ENCODE results near the gene GOT1. TPM values are rescaled to one million over a fixed set of nuclear protein-coding genes. Genes with fewer than 3 reads are reported as not detected.

The GOT1 gene
- total RNA-seq, 1 experiment from 2014 or later, result 32.6 TPM

DNA sequence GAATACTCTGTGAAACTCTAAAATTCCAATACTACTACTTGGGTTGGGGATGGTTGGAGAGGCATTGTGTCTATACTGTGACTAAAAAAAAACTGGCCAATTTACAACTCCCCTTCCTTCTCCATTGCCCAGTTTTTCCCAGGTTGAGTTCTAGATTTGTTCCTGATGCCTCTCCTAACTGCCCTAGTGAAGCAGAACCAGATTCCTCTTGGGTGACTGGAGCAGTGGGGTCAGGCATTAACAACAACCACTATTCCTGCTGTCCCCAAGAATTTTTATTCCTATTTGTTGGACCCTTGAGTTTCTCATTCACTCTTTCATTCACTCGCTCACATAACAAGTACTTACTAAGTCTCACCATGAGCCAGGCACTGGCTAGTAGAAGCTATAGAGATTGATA lies 5.8 kb downstream of the GOT1 start:
- ChIA-PET POLR2A (ENCODE audit: unreplicated experiment) (no interaction called here), CTCF (no interaction called here)
- Histone ChIP-seq H4K20me1 (ENCODE audit: low read length) (no peaks in the 10 kb centered on the region; the same call in 1 of the 2 replicates), H3K79me2 (ENCODE audit: low read length) (peaks cover 50% of the 10 kb centered on the region), H3K9me2 (replicated peaks; ENCODE audit: low read length) (no peaks in the 10 kb centered on the region), H3K9ac (ENCODE audit: low read length) (no peak overlapping the region), H2AFZ (ENCODE audit: low read length) (no peak overlapping the region), H3K4me2 (ENCODE audit: low read length) (no peak overlapping the region), H3K9me3 (ENCODE audit: low read length) (no peaks in the 10 kb centered on the region), H3K4me1 (ENCODE audit: insufficient read depth, low read length) (peaks cover 6% of the 10 kb centered on the region), H3K27me3 (ENCODE audit: low read length) (no peaks in the 10 kb centered on the region), H3K4me3 (ENCODE audit: low read length) (no peak overlapping the region), H3K27ac (ENCODE audit: low read length) (no peak overlapping the region), H3K36me3 (ENCODE audit: low read depth, low read length) (peaks cover 8% of the 10 kb centered on the region), H3F3A (ENCODE audit: low read length, unreplicated experiment) (no peaks in the 10 kb centered on the region)
- intact Hi-C loops (cut with micrococcal nuclease), result no loop called here
- TF ChIP-seq EZH2phosphoT487 (IDR thresholded peaks at IDR 0.05; ENCODE audit: borderline replicate concordance, low read length), result no peak
- TF ChIP-seq, protein P1, sequence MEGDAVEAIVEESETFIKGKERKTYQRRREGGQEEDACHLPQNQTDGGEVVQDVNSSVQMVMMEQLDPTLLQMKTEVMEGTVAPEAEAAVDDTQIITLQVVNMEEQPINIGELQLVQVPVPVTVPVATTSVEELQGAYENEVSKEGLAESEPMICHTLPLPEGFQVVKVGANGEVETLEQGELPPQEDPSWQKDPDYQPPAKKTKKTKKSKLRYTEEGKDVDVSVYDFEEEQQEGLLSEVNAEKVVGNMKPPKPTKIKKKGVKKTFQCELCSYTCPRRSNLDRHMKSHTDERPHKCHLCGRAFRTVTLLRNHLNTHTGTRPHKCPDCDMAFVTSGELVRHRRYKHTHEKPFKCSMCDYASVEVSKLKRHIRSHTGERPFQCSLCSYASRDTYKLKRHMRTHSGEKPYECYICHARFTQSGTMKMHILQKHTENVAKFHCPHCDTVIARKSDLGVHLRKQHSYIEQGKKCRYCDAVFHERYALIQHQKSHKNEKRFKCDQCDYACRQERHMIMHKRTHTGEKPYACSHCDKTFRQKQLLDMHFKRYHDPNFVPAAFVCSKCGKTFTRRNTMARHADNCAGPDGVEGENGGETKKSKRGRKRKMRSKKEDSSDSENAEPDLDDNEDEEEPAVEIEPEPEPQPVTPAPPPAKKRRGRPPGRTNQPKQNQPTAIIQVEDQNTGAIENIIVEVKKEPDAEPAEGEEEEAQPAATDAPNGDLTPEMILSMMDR (conservative IDR thresholded peaks at IDR 0.05; ENCODE audit: low read depth, low read length), result no peak
- no peak for TF ChIP-seq EZH2 (IDR thresholded peaks at IDR 0.05; ENCODE audit: low read length, unreplicated experiment)
- ATAC-seq, result no peak
- no peak for DNase-seq
- no TSS peak for BruUV-seq (replicated peaks)

DNA sequence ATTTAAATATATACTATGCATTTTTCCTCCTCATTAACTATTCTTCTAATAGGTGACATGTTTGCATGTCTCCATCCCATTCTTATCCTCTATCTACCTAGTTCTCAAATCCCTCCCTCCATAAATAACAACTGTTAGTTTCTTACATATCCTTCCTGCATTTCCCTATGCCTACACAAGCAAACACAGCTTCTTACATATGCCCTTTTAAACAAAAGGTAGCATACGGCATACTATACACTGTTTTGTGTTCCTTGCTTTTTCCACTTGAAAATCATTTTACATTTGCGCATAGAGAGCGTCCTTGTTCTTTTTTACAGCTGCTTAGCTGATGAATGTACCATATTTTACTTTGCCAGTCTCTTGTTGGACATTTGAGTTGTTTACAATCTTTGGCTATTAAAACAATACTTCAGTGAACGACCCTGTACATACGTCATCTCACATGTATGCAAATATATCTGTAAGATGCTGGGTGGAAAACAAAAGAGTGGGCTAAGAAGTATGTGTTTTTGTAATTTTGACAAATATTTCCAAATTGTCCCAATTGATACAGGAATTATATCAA lies 7.8 kb downstream of the GOT1 start:
- ATAC-seq (no peak), DNase-seq (no peak)
- Histone ChIP-seq H4K20me1 (ENCODE audit: low read length) (no peaks in the 10 kb centered on the region), H3K4me1 (ENCODE audit: insufficient read depth, low read length) (no peaks in the 10 kb centered on the region), H3F3A (ENCODE audit: low read length, unreplicated experiment) (no peaks in the 10 kb centered on the region), H2AFZ (ENCODE audit: low read length) (no peak overlapping the region), H3K27me3 (ENCODE audit: low read length) (no peaks in the 10 kb centered on the region), H3K9ac (ENCODE audit: low read length) (no peak overlapping the region), H3K4me3 (ENCODE audit: low read length) (no peak overlapping the region), H3K9me3 (ENCODE audit: low read length) (no peaks in the 10 kb centered on the region), H3K27ac (ENCODE audit: low read length) (no peak overlapping the region), H3K4me2 (ENCODE audit: low read length) (no peak overlapping the region), H3K36me3 (ENCODE audit: low read depth, low read length) (peaks cover 11% of the 10 kb centered on the region), H3K9me2 (replicated peaks; ENCODE audit: low read length) (no peaks in the 10 kb centered on the region), H3K79me2 (ENCODE audit: low read length) (peaks cover 30% of the 10 kb centered on the region)
- CTCF ChIA-PET, result no interaction called here
- TF ChIP-seq EZH2phosphoT487 (IDR thresholded peaks at IDR 0.05; ENCODE audit: borderline replicate concordance, low read length) (no peak), EZH2 (IDR thresholded peaks at IDR 0.05; ENCODE audit: low read length, unreplicated experiment) (no peak)
- TF ChIP-seq, protein P1 (conservative IDR thresholded peaks at IDR 0.05; ENCODE audit: low read depth, low read length), result no peak
- BruUV-seq (replicated peaks), result no TSS peak
- POLR2A ChIA-PET (ENCODE audit: unreplicated experiment), result no interaction called here
- intact Hi-C loops (cut with micrococcal nuclease), result no loop called here

DNA sequence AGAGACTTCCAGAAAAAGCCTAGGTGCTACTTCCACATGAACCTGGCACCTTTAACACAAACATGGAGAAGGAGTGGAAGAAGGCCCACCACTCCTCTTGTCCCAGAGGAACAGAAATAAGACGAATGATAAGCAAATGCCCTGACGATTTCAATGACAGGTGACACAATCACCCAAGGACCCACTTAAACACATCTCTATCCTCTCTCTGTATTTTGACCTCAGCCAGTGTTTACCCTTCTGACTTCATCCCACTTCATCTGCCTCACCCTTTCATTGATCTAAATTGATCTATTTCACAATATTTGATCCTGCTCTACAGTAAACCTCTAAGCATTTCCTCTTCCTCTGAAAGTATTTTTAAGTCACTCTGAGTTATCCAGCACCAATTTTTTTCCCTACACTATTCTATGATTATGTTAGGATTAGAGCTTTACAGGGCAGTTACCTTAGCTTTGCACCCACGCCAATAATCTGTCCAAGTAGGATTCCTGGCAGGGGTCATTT lies 9.1 kb downstream of the GOT1 start:
- H3K79me2 ChIP-seq (ENCODE audit: low read length), result peaks cover 20% of the 10 kb centered on the region
- POLR2A ChIA-PET (ENCODE audit: unreplicated experiment), result no interaction called here

More for the DNA sequence above, 9.1 kb downstream of the GOT1 start:
- H3K9ac ChIP-seq (ENCODE audit: low read length), result no peak overlapping the region
- no peaks in the 10 kb centered on the region for H3K9me2 ChIP-seq (replicated peaks; ENCODE audit: low read length)
- no peaks in the 10 kb centered on the region for H3K27me3 ChIP-seq (ENCODE audit: low read length)
- no peak for TF ChIP-seq EZH2 (IDR thresholded peaks at IDR 0.05; ENCODE audit: low read length, unreplicated experiment)
- ATAC-seq (no peak), DNase-seq (no peak)
- no peak overlapping the region for H3K4me3 ChIP-seq (ENCODE audit: low read length)
- intact Hi-C loops (cut with micrococcal nuclease), result no loop called here
- no peak overlapping the region for H3K4me2 ChIP-seq (ENCODE audit: low read length)
- no peaks in the 10 kb centered on the region for H4K20me1 ChIP-seq (ENCODE audit: low read length)
- no peaks in the 10 kb centered on the region for H3F3A ChIP-seq (ENCODE audit: low read length, unreplicated experiment)
- no peaks in the 10 kb centered on the region for H3K9me3 ChIP-seq (ENCODE audit: low read length)
- BruUV-seq (replicated peaks), result no TSS peak
- no peak overlapping the region for H2AFZ ChIP-seq (ENCODE audit: low read length)
- peaks cover 11% of the 10 kb centered on the region for H3K36me3 ChIP-seq (ENCODE audit: low read depth, low read length)
- CTCF ChIA-PET, result no interaction called here
- no peaks in the 10 kb centered on the region for H3K4me1 ChIP-seq (ENCODE audit: insufficient read depth, low read length)
- no peak overlapping the region for H3K27ac ChIP-seq (ENCODE audit: low read length)
